GM10266 (cell line): ENCODE measurements around the gene RFT1.
"Not testable (repeated sequence)": the region's sequence is repeated elsewhere in the genome, so short reads cannot be mapped to it uniquely, and the experiment has no call there.

Experiments used
- DNase-seq: peaks from one replicate; pipeline ENCODE4 v3.0.0; 2012; ENCODE audit errors: extremely low spot score
- TF ChIP-seq, protein P1 (sequence below): IDR thresholded peaks from 2 replicates; pipeline ENCODE4 v1.5.1; 2012; ENCODE audit warnings: mild to moderate bottlenecking, low read depth; ENCODE audit not compliant: control insufficient read depth, insufficient read depth; ENCODE audit errors: missing control alignments

RFT1 gene

DNA sequence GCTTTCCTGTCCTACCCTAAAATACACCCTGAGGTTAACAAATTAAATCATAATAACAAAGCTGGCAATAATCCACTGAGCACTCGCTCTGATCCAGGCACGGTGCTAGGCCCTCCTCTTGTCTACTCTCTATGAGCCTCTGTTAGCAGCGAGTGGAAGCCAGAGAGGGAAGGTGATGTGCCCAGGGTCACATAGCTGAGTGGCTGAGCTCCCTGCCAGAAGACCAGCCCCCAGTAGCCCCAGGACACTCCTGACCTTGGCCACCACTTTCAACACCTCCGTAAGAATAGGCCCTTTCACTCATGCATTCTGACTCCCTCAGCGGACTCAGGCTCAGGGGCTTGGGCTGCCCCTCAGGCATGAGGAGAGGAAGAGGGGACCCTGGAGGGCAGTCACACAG, 21.2 kb upstream of the RFT1 start:
- no peak for DNase-seq

DNA sequence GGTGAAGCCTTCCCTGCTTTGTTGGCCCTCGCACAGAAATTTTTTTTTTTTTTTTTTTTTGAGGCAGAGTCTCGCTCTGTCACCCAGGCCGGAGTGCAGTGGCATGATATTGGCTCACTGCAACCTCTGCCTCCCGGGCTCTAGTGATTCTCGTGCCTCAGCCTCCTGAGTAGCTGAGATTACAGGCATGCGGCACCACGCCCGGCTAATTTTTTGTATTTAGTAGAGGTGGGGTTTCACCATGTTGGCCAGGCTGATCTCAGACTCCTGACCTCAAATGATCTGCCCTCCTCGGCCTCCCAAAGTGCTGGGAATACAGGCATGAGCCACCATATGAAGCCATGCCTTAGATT, 20.8 kb upstream of the RFT1 start:
- DNase-seq: not testable (repeated sequence)

More for the DNA sequence above, 21.2 kb upstream of the RFT1 start:
- TF ChIP-seq, protein P1, sequence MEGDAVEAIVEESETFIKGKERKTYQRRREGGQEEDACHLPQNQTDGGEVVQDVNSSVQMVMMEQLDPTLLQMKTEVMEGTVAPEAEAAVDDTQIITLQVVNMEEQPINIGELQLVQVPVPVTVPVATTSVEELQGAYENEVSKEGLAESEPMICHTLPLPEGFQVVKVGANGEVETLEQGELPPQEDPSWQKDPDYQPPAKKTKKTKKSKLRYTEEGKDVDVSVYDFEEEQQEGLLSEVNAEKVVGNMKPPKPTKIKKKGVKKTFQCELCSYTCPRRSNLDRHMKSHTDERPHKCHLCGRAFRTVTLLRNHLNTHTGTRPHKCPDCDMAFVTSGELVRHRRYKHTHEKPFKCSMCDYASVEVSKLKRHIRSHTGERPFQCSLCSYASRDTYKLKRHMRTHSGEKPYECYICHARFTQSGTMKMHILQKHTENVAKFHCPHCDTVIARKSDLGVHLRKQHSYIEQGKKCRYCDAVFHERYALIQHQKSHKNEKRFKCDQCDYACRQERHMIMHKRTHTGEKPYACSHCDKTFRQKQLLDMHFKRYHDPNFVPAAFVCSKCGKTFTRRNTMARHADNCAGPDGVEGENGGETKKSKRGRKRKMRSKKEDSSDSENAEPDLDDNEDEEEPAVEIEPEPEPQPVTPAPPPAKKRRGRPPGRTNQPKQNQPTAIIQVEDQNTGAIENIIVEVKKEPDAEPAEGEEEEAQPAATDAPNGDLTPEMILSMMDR: no peak

DNA sequence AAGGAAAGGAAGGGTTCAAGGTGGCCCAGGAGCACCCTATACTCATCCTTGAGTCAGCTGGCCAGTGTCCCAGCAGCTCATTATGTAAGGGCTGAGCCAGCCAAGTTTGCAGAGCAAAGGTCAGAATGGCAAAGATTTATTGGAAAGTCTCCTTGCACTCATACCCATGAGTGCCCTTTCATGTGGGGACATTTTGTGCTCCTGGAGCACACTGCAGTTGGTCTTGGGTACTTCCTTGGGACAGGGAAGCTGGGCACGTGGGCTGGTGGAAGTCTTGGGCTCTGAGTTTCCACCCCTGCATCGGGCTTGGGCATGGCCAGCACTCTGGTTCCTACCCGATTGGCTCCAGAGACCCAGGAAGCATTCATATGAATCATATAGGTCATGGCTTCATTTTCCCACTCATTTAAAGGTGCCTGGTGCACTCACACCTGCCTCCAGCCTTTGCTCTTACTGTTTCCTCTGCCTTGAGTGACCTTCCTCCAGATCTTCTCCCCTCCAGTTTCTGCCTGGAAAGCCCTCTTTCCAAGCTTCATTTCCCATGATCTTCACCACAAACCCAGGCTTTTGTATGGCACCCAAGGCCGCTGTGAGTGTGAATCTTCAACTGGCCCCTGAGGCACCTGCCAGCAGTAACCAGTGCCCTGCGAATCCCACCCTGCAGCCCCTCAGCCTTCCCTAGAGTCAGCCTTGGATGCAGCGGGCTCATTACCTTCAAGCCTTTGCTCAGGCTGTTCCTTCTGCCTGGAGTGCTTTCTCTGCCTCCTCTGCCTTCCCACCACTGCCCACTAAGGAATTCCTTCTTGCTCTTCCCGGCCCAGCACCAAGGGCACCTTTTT, 20.2 kb upstream of the RFT1 start:
- TF ChIP-seq, protein P1: no peak
- no peak for DNase-seq

DNA sequence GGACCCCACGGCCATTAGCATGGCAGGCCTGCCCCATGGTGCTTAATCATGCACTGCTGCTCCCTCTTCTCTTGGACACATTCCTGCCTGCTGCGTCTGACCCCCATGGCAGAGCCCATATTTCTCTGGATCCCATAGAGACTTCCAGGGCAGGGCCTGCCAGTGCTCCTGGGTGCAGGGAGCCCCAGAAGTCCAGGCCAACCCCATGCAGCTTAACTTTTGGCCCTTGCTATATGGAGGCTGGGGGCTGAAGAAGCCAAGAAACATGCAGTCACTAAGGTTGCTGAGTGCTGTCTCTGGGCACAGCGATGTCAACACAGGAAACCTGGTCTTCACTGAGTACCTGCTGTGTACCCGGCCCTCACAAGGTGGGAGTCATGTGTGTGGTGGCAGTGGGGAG, 19.5 kb upstream of the RFT1 start:
- DNase-seq: no peak

GRCh38 chr3:53149006-53149690, 18.9 kb upstream of the RFT1 start:
- DNase-seq: no peak
- TF ChIP-seq, protein P1: no peak

More for the DNA sequence above, 19.5 kb upstream of the RFT1 start:
- TF ChIP-seq, protein P1: no peak

DNA sequence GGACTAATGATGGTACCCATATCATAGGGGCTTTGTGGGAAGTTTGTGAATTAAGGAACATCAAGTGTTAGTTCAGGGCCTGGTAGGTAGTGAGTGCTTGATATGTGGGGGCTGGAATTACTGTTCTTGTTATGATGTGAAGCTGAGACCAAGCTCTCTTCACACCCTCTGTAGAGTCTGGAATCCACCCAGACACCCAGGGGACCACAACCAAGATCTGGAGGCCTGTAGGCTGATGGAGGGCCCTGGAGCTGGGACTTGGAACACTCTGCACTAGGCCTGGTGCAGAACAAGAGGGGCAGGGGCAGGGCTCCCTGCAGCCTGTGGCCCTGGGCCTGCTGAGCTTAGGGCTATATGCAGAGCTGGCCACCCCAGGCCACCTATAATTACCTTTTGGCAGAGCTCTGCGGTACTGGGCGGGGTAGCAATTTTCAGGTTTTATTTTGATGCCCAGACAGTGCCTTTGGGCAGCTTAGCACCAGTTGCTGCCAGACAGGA, 17.7 kb upstream of the RFT1 start:
- TF ChIP-seq, protein P1: no peak
- no peak for DNase-seq

- no peak for DNase-seq
- TF ChIP-seq, protein P1: no peak
Observed at GRCh38 chr3:53147151-53147902, 17.1 kb upstream of the RFT1 start.
